BLaER1 (cell line): Measurements from ENCODE around the gene CTNND2.
"Not testable (repeated sequence)": the region's sequence is repeated elsewhere in the genome, so short reads cannot be mapped to it uniquely, and the experiment has no call there.

Experiments used
- H3K27ac ChIP-seq: shearing (Covaris generic); formaldehyde crosslinking; 2 replicates; pipeline ENCODE4 v1.8.1; 2022
- H3K27me3 ChIP-seq: shearing (Covaris generic); formaldehyde crosslinking; 2 replicates; pipeline ENCODE4 v1.8.1; 2022
- H3K36me3 ChIP-seq: shearing (Covaris generic); formaldehyde crosslinking; 2 replicates; pipeline ENCODE4 v1.8.1; 2022
- H3K4me1 ChIP-seq: shearing (Covaris generic); formaldehyde crosslinking; 2 replicates; pipeline ENCODE4 v1.8.1; 2022
- H3K4me2 ChIP-seq: shearing (Covaris generic); formaldehyde crosslinking; 2 replicates; pipeline ENCODE4 v1.8.1; 2022
- H3K4me3 ChIP-seq: shearing (Covaris generic); formaldehyde crosslinking; 2 replicates; pipeline ENCODE4 v1.8.1; 2022
- H3K9ac ChIP-seq: shearing (Covaris generic); formaldehyde crosslinking; 2 replicates; pipeline ENCODE4 v1.8.1; 2022
- H3K9me3 ChIP-seq: shearing (Covaris generic); formaldehyde crosslinking; 2 replicates; pipeline ENCODE4 v1.8.1; 2022
- H4K20me1 ChIP-seq: shearing (Covaris generic); formaldehyde crosslinking; 2 replicates; pipeline ENCODE4 v1.8.1; 2022
- Cebpa-rat ChIP-seq: shearing (Covaris generic); IDR thresholded peaks from 2 replicates; pipeline ENCODE4 v1.8.1; 2022

Gene CTNND2

GRCh38 chr5:11420969-11421368, 483.3 kb downstream of the CTNND2 start:
- H3K4me2 ChIP-seq = no peak overlapping the region
- no peaks in the 10 kb centered on the region for H4K20me1 ChIP-seq
- no peak overlapping the region for H3K9ac ChIP-seq
- no peak for TF ChIP-seq Cebpa-rat
- H3K27me3 ChIP-seq = no peaks in the 10 kb centered on the region
- peaks cover 13% of the 10 kb centered on the region; the same call in 1 of the 2 replicates for H3K9me3 ChIP-seq
- H3K27ac ChIP-seq = no peak overlapping the region
- no peaks in the 10 kb centered on the region for H3K36me3 ChIP-seq
- H3K4me1 ChIP-seq = 0 out of 2 replicates have a peak, but pooled peaks cover 4% of the 10 kb centered on the region
- H3K4me3 ChIP-seq = no peak overlapping the region

GRCh38 chr5:11415751-11416150, 488.5 kb downstream of the CTNND2 start:
- Histone ChIP-seq H3K36me3 (no peaks in the 10 kb centered on the region), H3K4me2 (no peak overlapping the region), H3K27ac (no peak overlapping the region), H3K9me3 (peaks cover 19% of the 10 kb centered on the region), H3K27me3 (no peaks in the 10 kb centered on the region), H3K4me3 (no peak overlapping the region), H4K20me1 (no peaks in the 10 kb centered on the region), H3K4me1 (0 out of 2 replicates have a peak, but pooled peaks cover 12% of the 10 kb centered on the region), H3K9ac (no peak overlapping the region)
- TF ChIP-seq Cebpa-rat = no peak

GRCh38 chr5:11414732-11415131, 489.5 kb downstream of the CTNND2 start:
- Histone ChIP-seq H3K4me1 (0 out of 2 replicates have a peak, but pooled peaks cover 12% of the 10 kb centered on the region), H3K9me3 (peaks cover 19% of the 10 kb centered on the region)
- H3K27me3 ChIP-seq, H3K36me3 ChIP-seq, H3K4me2 ChIP-seq, H3K27ac ChIP-seq, H4K20me1 ChIP-seq, H3K4me3 ChIP-seq, H3K9ac ChIP-seq: not testable (repeated sequence)

GRCh38 chr5:11411621-11412020, 492.6 kb downstream of the CTNND2 start:
- 0 out of 2 replicates have a peak, but pooled peaks cover 12% of the 10 kb centered on the region for H3K4me1 ChIP-seq
- peaks cover 6% of the 10 kb centered on the region for H3K9me3 ChIP-seq
- no peak overlapping the region for H3K4me3 ChIP-seq
- no peak overlapping the region for H3K27ac ChIP-seq
- no peaks in the 10 kb centered on the region for H3K36me3 ChIP-seq
- no peaks in the 10 kb centered on the region for H3K27me3 ChIP-seq
- no peak overlapping the region for H3K4me2 ChIP-seq
- no peaks in the 10 kb centered on the region for H4K20me1 ChIP-seq
- H3K9ac ChIP-seq = no peak overlapping the region
- TF ChIP-seq Cebpa-rat = no peak

GRCh38 chr5:11407556-11408145, 496.6 kb downstream of the CTNND2 start:
- H3K4me1 ChIP-seq = no peaks in the 10 kb centered on the region
- no peaks in the 10 kb centered on the region for H4K20me1 ChIP-seq
- no peak overlapping the region for H3K9ac ChIP-seq
- no peak overlapping the region for H3K27ac ChIP-seq
- H3K36me3 ChIP-seq = no peaks in the 10 kb centered on the region
- H3K9me3 ChIP-seq = no peaks in the 10 kb centered on the region
- no peak overlapping the region for H3K4me3 ChIP-seq
- TF ChIP-seq Cebpa-rat = no peak
- no peak overlapping the region for H3K4me2 ChIP-seq
- H3K27me3 ChIP-seq = no peaks in the 10 kb centered on the region

GRCh38 chr5:11400316-11400715, 503.9 kb downstream of the CTNND2 start:
- Histone ChIP-seq H3K36me3 (no peaks in the 10 kb centered on the region), H3K27ac (no peak overlapping the region), H3K27me3 (no peaks in the 10 kb centered on the region), H3K4me1 (no peaks in the 10 kb centered on the region), H3K9ac (no peak overlapping the region), H3K9me3 (no peaks in the 10 kb centered on the region), H3K4me2 (no peak overlapping the region), H3K4me3 (no peak overlapping the region), H4K20me1 (no peaks in the 10 kb centered on the region)
- no peak for TF ChIP-seq Cebpa-rat

- no peaks in the 10 kb centered on the region for H4K20me1 ChIP-seq
- no peak overlapping the region for H3K4me3 ChIP-seq
- no peaks in the 10 kb centered on the region for H3K27me3 ChIP-seq
- H3K27ac ChIP-seq = no peak overlapping the region
- H3K9me3 ChIP-seq = no peaks in the 10 kb centered on the region
- no peaks in the 10 kb centered on the region for H3K4me1 ChIP-seq
- H3K9ac ChIP-seq = no peak overlapping the region
- no peak for TF ChIP-seq Cebpa-rat
- no peak overlapping the region for H3K4me2 ChIP-seq
- no peaks in the 10 kb centered on the region for H3K36me3 ChIP-seq
Measured at GRCh38 chr5:11398728-11399127, 505.5 kb downstream of the CTNND2 start.

GRCh38 chr5:11397549-11397948, 506.7 kb downstream of the CTNND2 start:
- Histone ChIP-seq H3K4me2 (no peak overlapping the region), H3K27me3 (no peaks in the 10 kb centered on the region), H3K4me1 (no peaks in the 10 kb centered on the region), H3K36me3 (no peaks in the 10 kb centered on the region), H3K9ac (no peak overlapping the region), H3K9me3 (no peaks in the 10 kb centered on the region), H3K27ac (no peak overlapping the region), H3K4me3 (no peak overlapping the region), H4K20me1 (no peaks in the 10 kb centered on the region)
- TF ChIP-seq Cebpa-rat = no peak

GRCh38 chr5:11396917-11397316, 507.3 kb downstream of the CTNND2 start:
- Histone ChIP-seq H3K9me3 (no peaks in the 10 kb centered on the region), H3K4me1 (no peaks in the 10 kb centered on the region), H3K27ac (no peak overlapping the region), H3K27me3 (no peaks in the 10 kb centered on the region), H3K4me2 (no peak overlapping the region), H3K4me3 (no peak overlapping the region), H3K36me3 (no peaks in the 10 kb centered on the region), H4K20me1 (no peaks in the 10 kb centered on the region), H3K9ac (no peak overlapping the region)
- TF ChIP-seq Cebpa-rat = no peak

- TF ChIP-seq Cebpa-rat = no peak
- H3K27ac ChIP-seq = no peak overlapping the region
- no peaks in the 10 kb centered on the region for H4K20me1 ChIP-seq
- no peak overlapping the region for H3K9ac ChIP-seq
- H3K9me3 ChIP-seq = no peaks in the 10 kb centered on the region
- H3K27me3 ChIP-seq = no peaks in the 10 kb centered on the region
- H3K36me3 ChIP-seq = no peaks in the 10 kb centered on the region
- H3K4me2 ChIP-seq = no peak overlapping the region
- no peak overlapping the region for H3K4me3 ChIP-seq
- no peaks in the 10 kb centered on the region for H3K4me1 ChIP-seq
Measured at GRCh38 chr5:11394933-11395332, 509.3 kb downstream of the CTNND2 start.

- H3K4me2 ChIP-seq = no peak overlapping the region
Measured at GRCh38 chr5:11390291-11390767, 513.9 kb downstream of the CTNND2 start.

More at GRCh38 chr5:11390291-11390767, 513.9 kb downstream of the CTNND2 start:
- no peak overlapping the region for H3K4me3 ChIP-seq
- H3K27ac ChIP-seq = no peak overlapping the region
- TF ChIP-seq Cebpa-rat = no peak
- no peak overlapping the region for H3K9ac ChIP-seq
- H4K20me1 ChIP-seq = no peaks in the 10 kb centered on the region
- H3K9me3 ChIP-seq = no peaks in the 10 kb centered on the region; the same call in 1 of the 2 replicates
- no peaks in the 10 kb centered on the region for H3K36me3 ChIP-seq
- no peaks in the 10 kb centered on the region for H3K27me3 ChIP-seq
- no peaks in the 10 kb centered on the region for H3K4me1 ChIP-seq
